Muscle layer of duodenum (tissue), 2 donors: ENCODE results near the gene MLST8.

Experiments used
- H3K27ac ChIP-seq: one replicate; pipeline ENCODE4 v1.7.0; 2013; ENCODE audit warnings: mild to moderate bottlenecking, low read length
- H3K27me3 ChIP-seq: one replicate; pipeline ENCODE4 v1.7.0; 2013; ENCODE audit warnings: low read depth, mild to moderate bottlenecking, control low read depth, low read length
- H3K36me3 ChIP-seq, 2 donors: one replicate each; pipeline ENCODE4 v1.7.0; 2013; ENCODE audit warnings: low read length in 2 of 2, control low read depth in 1 of 2, mild to moderate bottlenecking in 1 of 2; ENCODE audit not compliant: insufficient read depth in 2 of 2, control insufficient read depth in 1 of 2
- H3K4me1 ChIP-seq, 2 donors: one replicate each; pipeline ENCODE4 v1.7.0; 2013; ENCODE audit warnings: low read length in 2 of 2, mild to moderate bottlenecking in 2 of 2, control low read depth in 1 of 2, moderate library complexity in 1 of 2; ENCODE audit not compliant: insufficient read depth in 2 of 2, control insufficient read depth in 1 of 2
- H3K4me3 ChIP-seq, 2 donors: one replicate each; pipeline ENCODE4 v1.7.0; 2013; ENCODE audit warnings: low read length in 2 of 2, low read depth in 1 of 2, mild to moderate bottlenecking in 1 of 2
- H3K9me3 ChIP-seq, 2 donors: one replicate each; pipeline ENCODE4 v1.7.0; 2013; ENCODE audit warnings: low read length in 2 of 2, control low read depth in 1 of 2, mild to moderate bottlenecking in 1 of 2; ENCODE audit not compliant: control insufficient read depth in 1 of 2
- donor health status: healthy.

MLST8 gene, protein sequence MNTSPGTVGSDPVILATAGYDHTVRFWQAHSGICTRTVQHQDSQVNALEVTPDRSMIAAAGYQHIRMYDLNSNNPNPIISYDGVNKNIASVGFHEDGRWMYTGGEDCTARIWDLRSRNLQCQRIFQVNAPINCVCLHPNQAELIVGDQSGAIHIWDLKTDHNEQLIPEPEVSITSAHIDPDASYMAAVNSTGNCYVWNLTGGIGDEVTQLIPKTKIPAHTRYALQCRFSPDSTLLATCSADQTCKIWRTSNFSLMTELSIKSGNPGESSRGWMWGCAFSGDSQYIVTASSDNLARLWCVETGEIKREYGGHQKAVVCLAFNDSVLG

DNA sequence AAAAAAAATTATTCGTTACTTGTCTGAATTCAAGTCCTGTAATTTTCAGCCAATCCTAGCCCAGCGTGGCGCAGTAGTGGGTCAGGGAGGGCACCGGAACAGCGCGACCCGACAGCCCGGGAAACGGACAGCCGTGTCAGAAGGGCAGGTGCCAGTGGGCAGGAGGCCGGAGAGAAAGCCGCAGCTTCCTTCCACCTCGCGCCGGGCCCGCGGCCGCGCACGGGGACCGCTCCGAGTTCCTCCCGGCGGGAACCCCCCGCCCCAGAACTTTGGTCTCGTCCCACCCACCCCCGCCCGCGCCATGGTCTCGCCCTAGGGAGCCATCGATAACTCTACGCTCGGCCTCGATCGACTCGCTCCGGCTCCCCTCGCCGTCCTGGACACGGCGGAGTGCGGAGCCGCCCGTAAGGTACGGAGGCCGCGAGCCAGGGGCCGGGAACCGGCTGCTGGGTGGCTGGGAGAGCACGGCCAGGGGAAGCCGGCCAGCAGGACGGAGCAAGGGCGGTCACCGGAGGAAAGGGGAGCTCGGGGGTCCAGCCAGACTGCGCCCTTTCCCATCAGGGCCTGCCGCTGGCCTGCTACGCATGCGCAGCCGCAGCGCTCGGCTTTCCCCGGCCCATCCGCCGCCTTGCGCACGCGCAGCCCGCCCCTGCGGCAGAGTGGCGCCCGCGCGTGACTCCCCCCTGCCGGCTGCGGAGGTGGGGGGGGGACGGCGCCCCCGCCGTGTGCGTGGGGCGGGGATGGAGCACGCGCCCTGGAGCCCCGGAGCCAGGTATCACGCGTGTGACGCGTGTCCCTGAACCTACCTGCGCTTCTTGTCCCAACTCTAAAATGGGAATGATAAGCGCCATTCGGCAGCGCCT lies at the start of gene MLST8:
TSS of gene MLST8 (plus strand) at position 351 of the 863 bp plus-strand sequence. CDS start 632 bp downstream, outside the sequence.
- H3K9me3 ChIP-seq, result no peaks in the 10 kb centered on the region
- peaks cover 0 to 20% of the 10 kb centered on the region in 2 donors for H3K36me3 ChIP-seq
- H3K4me1 ChIP-seq, result peaks cover 9 to 19% of the 10 kb centered on the region in 2 donors
- H3K27me3 ChIP-seq, result no peaks in the 10 kb centered on the region
- peak within 1 kb of the TSS; percentile 70 to 76 for H3K4me3 ChIP-seq
- H3K27ac ChIP-seq, result peak within 1 kb of the TSS; percentile 51

DNA sequence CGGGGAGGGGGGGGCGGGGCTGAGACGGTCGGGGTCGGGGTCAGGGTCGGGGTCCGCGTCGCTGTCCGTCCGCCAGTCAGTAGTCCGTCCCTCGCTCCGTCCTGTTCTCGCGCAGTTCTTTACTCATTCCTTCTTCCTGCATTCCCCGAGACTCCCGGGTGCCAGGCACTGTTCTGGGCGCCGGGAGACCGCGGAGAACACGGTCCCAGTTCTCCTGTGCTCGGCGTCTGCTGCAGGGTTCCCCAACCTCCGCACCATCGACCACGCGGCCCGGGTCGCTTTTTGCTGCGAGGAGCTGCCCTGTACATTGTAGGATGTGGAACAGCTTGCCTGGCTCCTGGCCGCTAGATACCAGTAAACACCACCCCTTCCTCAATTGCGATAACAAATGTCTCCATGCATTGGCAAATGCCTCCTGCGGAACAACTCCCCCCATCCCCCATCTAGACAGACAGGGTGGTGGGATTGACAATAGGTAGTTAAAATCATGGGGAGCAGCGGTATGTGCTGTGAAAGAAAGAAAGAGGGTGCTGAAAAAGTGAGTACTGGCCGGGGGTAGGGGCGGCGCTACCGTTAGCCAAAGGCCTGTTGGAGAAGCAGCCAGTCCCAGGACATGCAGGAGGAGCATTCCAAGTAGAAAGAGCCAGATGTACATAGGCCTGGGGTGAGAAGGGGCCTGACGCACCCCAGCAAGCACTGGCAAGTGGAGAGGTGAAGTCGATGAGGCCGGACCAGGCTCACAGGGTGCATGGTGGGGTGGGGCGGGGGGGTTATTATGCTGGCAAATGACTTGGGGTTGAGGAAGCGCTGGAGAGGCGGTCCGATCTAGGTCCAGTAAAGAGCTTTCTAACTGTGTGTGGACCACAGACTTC lies 49.0 kb upstream of the MLST8 start:
- Histone ChIP-seq H3K4me1 (peaks cover 21 to 79% of the 10 kb centered on the region in 2 donors), H3K4me3 (peak overlapping the region; percentile 77 to 89), H3K27me3 (no peaks in the 10 kb centered on the region), H3K36me3 (peaks cover 3 to 5% of the 10 kb centered on the region in 2 donors), H3K9me3 (no peaks in the 10 kb centered on the region), H3K27ac (peak overlapping the region; percentile 89)

DNA sequence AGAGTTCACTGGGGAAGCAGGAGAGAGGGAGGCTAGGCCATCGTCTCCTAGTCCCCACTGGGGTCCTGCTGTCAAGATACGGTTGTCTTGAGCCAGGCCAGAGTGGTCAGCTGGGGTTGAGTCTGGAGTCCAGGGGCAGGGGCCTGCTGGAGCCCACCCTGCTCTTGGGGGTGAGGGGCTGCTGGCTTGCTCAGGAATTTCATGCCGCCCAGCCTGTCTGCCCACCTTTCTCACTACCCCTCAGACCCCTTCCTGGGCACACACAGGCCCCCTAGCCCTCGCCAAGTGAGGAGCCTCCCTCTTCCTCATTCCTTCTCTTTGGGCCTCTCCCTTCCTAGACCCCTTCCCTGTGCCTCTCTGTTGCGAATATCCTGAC lies 48.4 kb upstream of the MLST8 start:
- peaks cover 17 to 77% of the 10 kb centered on the region in 2 donors for H3K4me1 ChIP-seq

DNA sequence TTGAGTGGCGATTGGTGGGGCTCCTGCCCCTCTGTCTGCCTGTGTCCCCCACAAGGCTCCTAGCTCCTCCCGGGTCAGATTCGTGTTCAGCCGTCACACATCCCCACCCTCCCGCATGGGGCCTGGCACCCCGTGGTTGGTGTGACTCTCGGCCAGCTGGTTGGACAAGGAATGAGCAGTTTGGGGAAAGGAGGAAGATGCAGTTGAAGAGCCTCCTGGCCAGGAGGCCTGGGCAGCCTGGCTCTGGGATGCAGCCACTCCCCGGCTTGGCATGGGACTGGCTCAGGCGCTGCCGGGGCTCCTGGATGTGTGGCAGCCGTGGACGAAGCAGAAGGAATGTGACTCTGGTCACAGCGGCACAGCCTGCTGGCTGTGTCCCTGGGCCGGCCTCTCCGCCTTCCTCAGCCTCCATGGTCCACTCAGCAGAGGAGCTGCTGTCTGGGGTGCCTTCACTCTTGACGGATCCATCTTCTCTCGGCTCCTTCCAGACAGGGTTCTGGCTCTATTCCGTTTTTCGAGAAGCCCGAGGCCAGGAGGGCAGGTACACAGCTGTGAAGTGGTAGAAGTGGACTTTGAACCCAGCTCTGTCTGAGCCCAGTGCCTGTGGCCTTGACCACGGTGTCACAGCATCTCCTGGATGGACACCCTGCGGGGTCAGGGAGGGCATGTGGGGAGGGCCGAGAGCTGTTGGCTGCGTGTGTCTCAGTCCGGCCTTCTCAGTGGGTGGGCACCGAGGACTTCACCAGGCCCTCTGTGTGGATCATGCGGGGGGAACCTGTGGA lies 47.6 kb upstream of the MLST8 start:
- H3K27me3 ChIP-seq, result no peaks in the 10 kb centered on the region
- peaks cover 17 to 71% of the 10 kb centered on the region in 2 donors for H3K4me1 ChIP-seq
- H3K27ac ChIP-seq, result peak overlapping the region; percentile 67
- H3K9me3 ChIP-seq, result no peaks in the 10 kb centered on the region
- H3K36me3 ChIP-seq, result no peaks in the 10 kb centered on the region
- peak overlapping the region in 1 of 2 donors; percentile 77 for H3K4me3 ChIP-seq

More for the DNA sequence above, 48.4 kb upstream of the MLST8 start:
- H3K4me3 ChIP-seq, result peak overlapping the region; percentile 77 to 89
- no peaks in the 10 kb centered on the region for H3K9me3 ChIP-seq
- no peaks in the 10 kb centered on the region for H3K27me3 ChIP-seq
- peak overlapping the region; percentile 67 for H3K27ac ChIP-seq
- peaks cover 0 to 1% of the 10 kb centered on the region in 2 donors for H3K36me3 ChIP-seq

DNA sequence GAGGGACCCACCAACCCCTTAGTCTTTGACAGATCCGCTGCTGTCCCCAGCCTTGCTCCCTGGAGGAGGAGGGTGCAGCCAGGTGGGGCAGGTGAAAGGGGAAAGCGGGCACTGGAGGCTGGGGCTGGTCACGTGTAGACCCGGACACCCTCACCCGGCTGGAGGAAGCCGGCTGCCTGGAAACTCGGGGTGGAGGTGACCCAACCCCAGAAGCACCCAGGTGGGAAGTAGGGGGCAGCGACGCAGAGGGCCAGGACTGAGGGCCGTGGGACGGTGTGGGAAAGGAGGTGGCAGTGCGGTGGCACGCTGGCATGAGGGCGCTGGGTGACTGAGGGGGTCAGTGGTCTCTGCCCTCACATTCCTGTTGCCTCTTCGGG lies 47.0 kb upstream of the MLST8 start:
- no peaks in the 10 kb centered on the region for H3K27me3 ChIP-seq
- peak overlapping the region; percentile 67 for H3K27ac ChIP-seq
- peaks cover 17 to 66% of the 10 kb centered on the region in 2 donors for H3K4me1 ChIP-seq
- no peaks in the 10 kb centered on the region for H3K36me3 ChIP-seq
- H3K9me3 ChIP-seq, result no peaks in the 10 kb centered on the region
- H3K4me3 ChIP-seq, result peak overlapping the region in 1 of 2 donors; percentile 77

DNA sequence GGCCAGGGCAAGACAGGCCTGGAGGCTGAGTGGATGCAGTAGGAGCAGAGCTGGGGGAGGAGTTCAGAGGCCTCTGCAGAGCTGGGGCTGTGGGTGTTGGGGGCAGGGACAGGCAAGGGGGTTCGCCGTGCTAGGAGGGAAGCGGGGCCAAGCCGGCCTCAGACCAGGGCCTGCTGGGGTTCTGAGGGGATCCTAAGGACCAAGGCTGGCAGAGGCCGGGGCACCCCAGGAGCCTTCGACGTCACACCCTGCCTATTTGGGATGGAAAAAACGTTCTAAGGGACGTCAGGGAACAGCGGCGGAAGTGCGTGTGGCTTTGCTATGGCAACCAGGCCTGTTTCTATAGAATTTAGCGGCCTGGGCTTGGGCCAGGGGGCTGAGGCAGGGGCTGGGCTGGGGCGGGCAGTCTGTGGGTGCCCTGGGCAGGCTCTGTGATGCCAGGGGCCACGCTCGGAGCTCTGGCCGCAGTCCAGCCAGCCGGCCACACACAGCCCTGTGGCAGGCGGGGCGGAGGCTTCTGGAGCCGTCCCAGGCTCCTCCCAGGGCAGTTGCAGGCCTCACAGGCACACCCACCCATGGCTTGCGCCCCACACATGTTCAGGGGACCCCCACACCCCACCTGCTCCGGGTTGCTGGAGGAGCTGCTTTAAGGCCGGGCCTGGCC lies 45.9 kb upstream of the MLST8 start:
- no peaks in the 10 kb centered on the region for H3K36me3 ChIP-seq
- H3K4me1 ChIP-seq, result peaks cover 10 to 55% of the 10 kb centered on the region in 2 donors
- H3K9me3 ChIP-seq, result no peaks in the 10 kb centered on the region
- no peaks in the 10 kb centered on the region for H3K27me3 ChIP-seq
- peak overlapping the region in 1 of 2 donors; percentile 77 for H3K4me3 ChIP-seq
- peak overlapping the region; percentile 67 for H3K27ac ChIP-seq

DNA sequence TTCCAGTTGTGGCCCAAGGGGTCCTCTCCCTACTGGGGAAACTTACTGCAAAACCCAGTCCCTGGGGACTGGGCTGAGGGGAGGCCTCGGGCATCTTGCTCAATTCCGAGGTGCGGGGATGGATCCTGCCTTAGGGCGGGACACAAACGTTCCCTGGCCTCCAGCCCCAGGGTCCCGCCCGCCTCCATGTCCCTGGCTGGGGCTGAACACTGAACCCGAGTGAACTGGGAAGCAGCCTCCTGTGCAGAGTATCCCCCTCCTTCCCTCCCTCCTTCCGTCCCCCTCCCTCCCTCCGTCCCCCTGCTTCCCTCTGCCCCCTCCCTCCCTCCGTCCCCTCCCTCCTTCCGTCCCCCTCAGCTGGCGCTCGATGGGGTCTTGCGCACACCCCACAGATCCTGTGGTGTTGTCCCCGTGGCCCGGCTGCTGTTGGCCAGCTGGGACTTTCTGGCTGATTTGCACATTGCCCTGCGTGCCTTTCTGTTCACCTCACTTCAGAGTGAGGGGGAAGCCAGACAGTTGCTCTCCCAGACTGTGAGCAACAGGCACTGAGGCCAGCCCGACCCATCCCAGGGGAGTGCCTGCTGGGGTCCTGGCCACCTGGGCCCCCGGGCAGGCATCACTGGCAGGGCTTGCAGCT lies 44.2 kb upstream of the MLST8 start:
- H3K4me3 ChIP-seq, result no peak overlapping the region
- H3K27ac ChIP-seq, result no peak overlapping the region
- peaks cover 10 to 49% of the 10 kb centered on the region in 2 donors for H3K4me1 ChIP-seq
- peaks cover 0 to 4% of the 10 kb centered on the region in 2 donors for H3K36me3 ChIP-seq
- no peaks in the 10 kb centered on the region for H3K27me3 ChIP-seq
- H3K9me3 ChIP-seq, result no peaks in the 10 kb centered on the region

DNA sequence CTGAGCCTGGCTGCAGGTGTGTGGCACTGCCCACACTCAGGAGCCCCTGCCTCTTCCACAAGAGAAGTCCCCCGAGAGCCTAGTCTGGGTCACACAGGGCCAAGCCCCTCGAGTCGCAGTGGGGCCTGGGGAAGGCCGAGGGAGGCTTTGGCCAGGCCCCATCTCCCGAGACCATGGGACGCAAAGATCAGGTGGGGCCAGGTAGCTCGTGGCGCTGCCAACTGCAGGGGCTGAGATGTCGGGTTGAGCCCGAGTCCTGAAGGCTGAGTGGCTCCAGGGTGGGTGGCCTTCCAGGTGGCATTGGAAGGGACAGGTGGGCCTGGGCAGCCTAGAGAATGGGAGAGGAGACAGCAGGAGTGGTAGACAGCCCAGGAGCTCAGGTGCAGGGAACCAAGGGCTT lies 43.3 kb upstream of the MLST8 start:
- Histone ChIP-seq H3K4me1 (peaks cover 10 to 41% of the 10 kb centered on the region in 2 donors), H3K4me3 (no peak overlapping the region), H3K36me3 (peaks cover 0 to 13% of the 10 kb centered on the region in 2 donors), H3K27ac (no peak overlapping the region), H3K27me3 (no peaks in the 10 kb centered on the region), H3K9me3 (no peaks in the 10 kb centered on the region)

DNA sequence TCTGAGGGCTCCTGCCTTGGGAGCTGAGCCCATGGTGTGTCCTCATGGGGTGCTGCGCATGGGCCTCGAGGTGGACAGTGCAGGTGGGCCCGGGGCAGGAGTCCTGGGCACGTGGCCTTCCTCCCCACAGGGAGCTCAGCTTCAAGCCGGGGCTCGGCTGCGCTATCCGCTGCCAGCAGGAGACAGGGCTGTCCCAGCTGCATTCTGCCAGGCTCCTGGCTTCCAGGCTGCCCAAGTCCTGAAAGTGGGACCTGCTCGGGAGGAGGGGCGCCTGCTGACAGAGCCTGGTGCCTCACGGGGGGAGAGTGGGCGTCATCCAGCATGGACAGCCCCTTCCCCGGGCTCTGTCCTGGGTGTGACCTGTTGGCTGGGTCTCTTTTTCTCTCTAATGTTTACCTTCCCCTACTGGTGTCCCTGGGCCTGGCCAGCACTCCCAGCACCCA lies 42.6 kb upstream of the MLST8 start:
- no peak overlapping the region for H3K27ac ChIP-seq
- peaks cover 5 to 33% of the 10 kb centered on the region in 2 donors for H3K4me1 ChIP-seq
- peaks cover 0 to 20% of the 10 kb centered on the region in 2 donors for H3K36me3 ChIP-seq
- H3K4me3 ChIP-seq, result no peak overlapping the region
- no peaks in the 10 kb centered on the region for H3K9me3 ChIP-seq
- H3K27me3 ChIP-seq, result no peaks in the 10 kb centered on the region
